Stimulated activated effector memory CD8-positive, alpha-beta T cell treated with anti-CD3 and anti-CD28 coated beads, Interleukin-12 subunit alpha, Interleukin-12 subunit beta, amount 100 ng/mL, for 72 hours (primary cell): ENCODE data around the gene PLA2G2C.
A peak's percentile ranks its signal among the peaks of the same experiment; 100 is the strongest.

Experiments
- ATAC-seq: fragments of 150-1000 bp; cut with Tn5 transposase; 2 replicates; pipeline ENCODE4 v1.10.0; 2021
- DNase-seq, 2 donors: peaks; one replicate each; pipeline ENCODE4 v3.0.0; 2021 to 2022; ENCODE audit warnings: low spot score in 2 of 2
- H3K27ac Mint-ChIP-seq: one replicate; pipeline ENCODE4 v1.8.0; 2022; ENCODE audit warnings: mild to moderate bottlenecking, mixed read lengths
- H3K36me3 Mint-ChIP-seq: one replicate; pipeline ENCODE4 v1.8.0; 2022; ENCODE audit warnings: mild to moderate bottlenecking, mixed read lengths
- H3K4me1 Mint-ChIP-seq: one replicate; pipeline ENCODE4 v1.8.0; 2022; ENCODE audit warnings: mixed read lengths
- H3K4me3 Mint-ChIP-seq: one replicate; pipeline ENCODE4 v1.8.0; 2022; ENCODE audit warnings: mild to moderate bottlenecking, mixed read lengths
- H3K9me3 Mint-ChIP-seq: one replicate; pipeline ENCODE4 v1.8.0; 2022; ENCODE audit warnings: mixed read lengths

Gene PLA2G2C

DNA sequence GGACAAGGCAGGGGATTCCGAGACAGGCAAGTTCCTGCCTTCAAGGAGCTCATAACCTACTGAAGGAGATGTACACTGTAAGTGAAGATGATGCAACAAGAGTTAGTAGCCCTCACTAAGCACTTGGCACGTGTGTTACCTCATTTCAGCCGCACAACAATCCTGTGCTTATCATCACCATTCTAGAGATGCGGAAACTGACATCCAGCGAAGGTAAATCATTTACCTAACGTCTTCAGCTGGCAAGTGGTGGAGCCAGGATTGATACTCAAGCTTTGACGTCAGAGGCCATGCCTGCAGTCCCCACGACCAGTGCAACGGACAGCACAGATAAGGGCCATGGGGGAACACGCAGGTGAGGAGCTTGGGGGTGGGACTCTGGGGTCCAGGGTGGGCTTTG lies 3.3 kb downstream of the PLA2G2C start:
- H3K9me3 Mint-ChIP-seq = peaks cover 5% of the 10 kb centered on the region
- no peak overlapping the region for H3K4me3 Mint-ChIP-seq
- H3K4me1 Mint-ChIP-seq = peaks cover 41% of the 10 kb centered on the region
- no peak for DNase-seq
- ATAC-seq = no peak
- no peak overlapping the region for H3K27ac Mint-ChIP-seq
- H3K36me3 Mint-ChIP-seq = peaks cover 9% of the 10 kb centered on the region

DNA sequence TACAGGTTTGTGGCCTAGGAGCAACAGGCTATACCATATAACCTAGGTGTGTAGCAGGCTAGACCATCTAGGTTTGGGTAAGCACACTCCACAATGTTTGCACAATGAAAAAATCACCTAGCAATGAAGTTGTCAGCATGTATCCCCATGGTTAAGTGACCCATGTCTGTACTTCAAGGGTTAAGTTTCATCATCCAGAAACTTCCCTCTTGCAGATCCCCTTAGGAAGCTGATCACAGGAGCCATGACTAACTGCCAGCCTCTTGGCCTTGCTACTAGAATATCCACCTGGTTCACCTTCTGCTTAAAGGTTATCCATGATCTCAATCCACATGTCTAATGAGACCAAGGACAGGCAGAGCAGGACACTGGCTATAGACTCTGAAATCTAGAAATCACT lies 3.9 kb downstream of the PLA2G2C start:
- H3K4me3 Mint-ChIP-seq = no peak overlapping the region
- peaks cover 5% of the 10 kb centered on the region for H3K9me3 Mint-ChIP-seq
- H3K27ac Mint-ChIP-seq = no peak overlapping the region
- no peak for ATAC-seq
- peaks cover 9% of the 10 kb centered on the region for H3K36me3 Mint-ChIP-seq
- no peak for DNase-seq
- H3K4me1 Mint-ChIP-seq = peaks cover 35% of the 10 kb centered on the region

DNA sequence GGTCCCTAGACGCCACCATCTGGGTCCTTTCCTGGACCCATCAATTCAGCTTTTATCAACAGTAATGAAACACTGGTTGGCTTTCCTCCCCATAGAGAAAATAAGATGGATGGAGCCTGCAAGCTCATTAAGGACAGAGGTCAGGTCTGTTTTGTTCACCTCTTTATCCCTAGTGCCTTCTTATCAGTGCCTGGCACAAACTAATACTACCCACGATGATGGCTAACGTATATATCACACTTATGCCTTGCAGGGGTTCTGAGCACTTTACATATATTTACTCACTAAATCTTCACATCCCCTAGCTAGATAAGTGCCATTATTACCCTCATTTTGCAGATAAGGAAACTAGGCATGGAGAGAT lies 5.5 kb downstream of the PLA2G2C start:
- DNase-seq (no peak), ATAC-seq (no peak)
- Mint-ChIP-seq H3K36me3 (peaks cover 9% of the 10 kb centered on the region), H3K27ac (no peak overlapping the region), H3K4me3 (no peak overlapping the region), H3K9me3 (peaks cover 5% of the 10 kb centered on the region), H3K4me1 (peaks cover 21% of the 10 kb centered on the region)

DNA sequence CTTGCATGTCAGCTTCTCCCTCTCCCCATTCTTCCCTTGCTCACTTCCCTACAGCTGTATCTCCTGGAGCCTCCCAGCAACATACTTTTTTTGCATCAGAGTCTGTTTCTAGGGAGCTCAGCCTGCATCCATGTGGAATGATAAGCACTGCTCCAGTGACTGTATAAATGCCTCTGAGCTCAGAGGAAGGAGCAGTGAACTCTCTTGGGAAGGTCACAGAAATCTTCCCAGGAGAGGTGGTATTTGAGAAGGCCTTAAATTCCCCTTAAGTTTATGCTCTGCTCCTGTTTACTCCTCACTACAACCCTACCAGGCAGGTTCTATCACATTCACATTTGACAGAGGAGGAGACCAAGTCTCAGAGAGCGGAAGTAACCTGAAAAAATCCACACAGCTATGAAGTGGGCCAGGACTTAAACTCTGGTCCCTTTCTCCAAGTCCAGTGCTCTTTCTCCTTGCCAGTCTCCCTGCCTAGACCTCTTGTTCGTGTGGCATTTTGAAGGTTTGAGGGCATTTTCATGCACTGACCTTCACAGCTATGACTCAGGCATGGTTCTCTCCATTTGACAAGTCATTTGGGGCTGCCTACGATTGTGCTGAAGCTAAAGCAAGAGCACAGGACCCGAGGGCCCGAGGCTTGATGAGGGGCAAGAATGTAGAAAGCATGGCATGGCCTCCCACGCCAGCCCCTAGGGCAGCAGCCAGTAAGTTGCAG lies 6.0 kb downstream of the PLA2G2C start:
- H3K27ac Mint-ChIP-seq = no peak overlapping the region
- peaks cover 5% of the 10 kb centered on the region for H3K9me3 Mint-ChIP-seq
- H3K4me1 Mint-ChIP-seq = peaks cover 19% of the 10 kb centered on the region
- H3K4me3 Mint-ChIP-seq = no peak overlapping the region
- peaks cover 6% of the 10 kb centered on the region for H3K36me3 Mint-ChIP-seq
- ATAC-seq = no peak
- no peak for DNase-seq

DNA sequence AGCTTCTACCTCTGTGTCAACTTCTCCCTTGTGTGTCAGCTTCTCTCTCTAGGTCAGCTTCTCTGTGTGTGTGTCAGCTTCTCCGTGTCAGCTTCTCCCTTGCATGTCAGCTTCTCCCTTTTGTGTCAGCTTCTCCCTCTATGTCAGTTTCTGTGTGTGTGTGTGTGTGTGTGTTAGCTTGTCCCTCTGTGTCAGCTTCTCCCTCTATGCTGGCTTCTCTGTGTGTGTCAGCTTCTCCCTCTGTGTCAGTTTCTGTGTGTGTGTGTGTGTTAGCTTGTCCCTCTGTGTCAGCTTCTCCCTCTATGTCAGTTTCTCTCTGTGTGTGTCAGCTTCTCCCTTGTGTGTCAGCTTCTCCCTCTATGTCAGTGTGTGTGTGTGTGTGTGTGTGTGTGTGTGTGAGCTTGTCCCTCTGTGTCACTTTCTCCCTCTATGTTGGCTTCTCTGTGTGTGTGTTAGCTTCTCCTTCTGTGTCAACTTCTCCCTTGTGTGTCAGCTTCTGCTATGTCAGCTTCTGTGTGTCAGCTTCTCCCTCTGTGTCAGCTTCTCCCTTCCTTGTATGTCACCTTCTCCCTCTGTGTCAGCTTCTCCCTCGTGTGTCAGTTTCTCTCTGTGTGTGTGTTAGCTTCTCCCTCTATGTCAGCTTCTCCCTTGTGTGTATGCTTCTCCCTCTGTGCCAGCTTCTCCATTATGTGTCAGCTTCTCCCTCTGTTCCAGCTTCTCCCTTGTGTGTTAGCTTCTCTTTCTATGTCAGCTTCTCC lies 6.8 kb downstream of the PLA2G2C start:
- Mint-ChIP-seq H3K4me3 (no peak overlapping the region), H3K36me3 (no peaks in the 10 kb centered on the region), H3K4me1 (peaks cover 17% of the 10 kb centered on the region), H3K27ac (no peak overlapping the region), H3K9me3 (peaks cover 5% of the 10 kb centered on the region)
- no peak for ATAC-seq
- DNase-seq = no peak

DNA sequence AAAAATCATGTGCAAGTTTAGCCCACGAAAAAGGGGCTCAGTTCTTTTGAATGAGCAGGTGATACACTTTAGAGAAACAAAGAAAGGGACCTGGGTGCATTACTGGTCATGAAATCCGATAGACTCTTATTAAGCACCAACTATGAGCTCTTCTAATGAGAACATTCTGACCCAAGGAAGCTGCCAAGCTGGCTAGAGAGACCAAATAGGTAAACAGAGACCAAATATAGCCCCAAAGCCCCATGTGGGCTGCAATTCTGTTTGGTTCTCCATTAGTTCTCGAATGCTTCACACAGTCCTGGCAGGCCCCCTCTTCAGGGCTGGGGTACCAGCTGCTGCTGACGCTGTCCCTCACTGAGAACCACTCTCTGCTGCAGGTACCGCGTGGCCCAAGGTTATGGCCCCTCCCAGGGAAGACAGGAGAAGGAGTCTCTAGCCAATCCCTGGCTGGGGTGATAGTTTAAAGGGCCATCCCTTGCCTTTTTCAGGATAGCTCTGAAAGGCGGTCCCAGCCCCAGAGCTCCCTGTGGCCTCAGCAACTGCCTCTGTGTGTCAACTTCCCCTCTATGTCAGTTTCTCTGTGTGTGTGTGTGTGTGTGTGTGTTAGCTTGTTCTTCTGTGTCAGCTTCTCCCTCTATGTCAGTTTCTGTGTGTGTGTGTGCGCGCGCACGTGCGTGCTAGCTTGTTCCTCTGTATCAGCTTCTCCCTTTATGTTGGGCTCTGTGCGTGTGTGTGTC lies 7.5 kb downstream of the PLA2G2C start:
- Mint-ChIP-seq H3K9me3 (peaks cover 5% of the 10 kb centered on the region), H3K4me3 (no peak overlapping the region), H3K4me1 (peaks cover 13% of the 10 kb centered on the region), H3K36me3 (no peaks in the 10 kb centered on the region), H3K27ac (no peak overlapping the region)
- DNase-seq (no peak), ATAC-seq (no peak)

DNA sequence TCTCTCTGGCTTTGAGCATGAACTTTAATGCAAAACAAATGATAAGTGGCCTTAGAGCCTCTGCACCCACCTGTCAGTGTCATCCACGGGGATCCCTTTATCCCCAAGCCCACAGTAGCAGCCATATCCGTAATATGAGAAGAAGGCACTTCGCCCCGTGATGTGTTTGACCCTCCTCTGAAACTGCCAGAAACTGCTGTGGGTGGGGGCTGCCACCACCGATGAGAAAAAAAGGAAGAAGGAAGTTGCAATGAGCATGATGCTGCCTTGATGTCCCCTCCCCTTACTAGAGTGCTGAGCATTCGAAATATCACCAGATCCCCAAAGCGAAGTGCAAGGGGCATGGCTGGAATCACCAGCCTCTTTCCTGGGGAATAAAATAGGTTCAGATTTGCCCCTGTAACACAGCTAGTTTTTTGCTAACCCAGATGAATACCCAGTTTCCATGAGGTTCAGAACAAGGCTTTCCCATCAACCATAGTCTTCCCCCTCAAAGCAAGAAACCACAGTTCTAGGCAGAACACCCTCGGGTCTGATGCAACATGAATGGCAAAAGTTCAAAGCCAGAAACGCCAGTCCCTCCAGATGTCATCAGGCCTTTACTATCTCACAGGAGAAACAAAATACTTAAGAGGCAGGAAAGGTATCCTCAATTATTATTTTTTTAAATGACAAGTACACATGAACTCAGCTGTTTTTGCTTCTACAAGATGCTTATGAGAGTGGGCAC lies 11.2 kb downstream of the PLA2G2C start:
- H3K4me1 Mint-ChIP-seq = peaks cover 23% of the 10 kb centered on the region
- peaks cover 5% of the 10 kb centered on the region for H3K9me3 Mint-ChIP-seq
- H3K4me3 Mint-ChIP-seq = no peak overlapping the region
- H3K27ac Mint-ChIP-seq = peak overlapping the region; percentile 8
- no peak for DNase-seq
- ATAC-seq = no peak
- H3K36me3 Mint-ChIP-seq = no peaks in the 10 kb centered on the region

DNA sequence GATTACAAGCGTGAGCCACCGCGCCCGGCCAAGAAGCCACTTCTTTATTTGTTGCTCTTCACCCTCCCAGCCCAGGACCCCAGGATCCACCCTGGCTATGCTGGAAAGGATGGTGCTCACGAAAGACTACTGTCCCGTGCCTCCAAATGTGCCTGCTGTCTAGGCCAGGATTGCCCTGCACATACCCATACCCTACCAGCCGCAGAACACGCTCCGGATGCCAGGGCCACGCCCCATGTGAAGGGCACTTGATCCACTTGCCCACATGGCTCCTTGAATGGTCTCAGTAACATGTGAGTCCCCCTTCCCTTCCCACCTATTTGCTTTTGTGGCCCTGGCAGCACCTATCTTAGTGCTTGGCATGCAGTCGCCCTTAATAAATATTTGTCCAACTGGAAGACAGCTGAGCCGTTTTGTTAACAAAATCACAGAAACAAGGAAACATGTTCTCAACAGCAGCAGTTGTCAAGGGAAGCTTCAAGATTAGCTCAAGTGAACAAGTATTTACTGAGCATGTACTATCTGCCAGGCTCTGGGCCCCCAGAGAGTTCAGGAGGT lies 14.2 kb downstream of the PLA2G2C start:
- H3K4me3 Mint-ChIP-seq = no peak overlapping the region
- H3K4me1 Mint-ChIP-seq = peaks cover 23% of the 10 kb centered on the region
- ATAC-seq = no peak
- DNase-seq = no peak
- no peaks in the 10 kb centered on the region for H3K9me3 Mint-ChIP-seq
- H3K36me3 Mint-ChIP-seq = no peaks in the 10 kb centered on the region
- H3K27ac Mint-ChIP-seq = peak overlapping the region; percentile 17

DNA sequence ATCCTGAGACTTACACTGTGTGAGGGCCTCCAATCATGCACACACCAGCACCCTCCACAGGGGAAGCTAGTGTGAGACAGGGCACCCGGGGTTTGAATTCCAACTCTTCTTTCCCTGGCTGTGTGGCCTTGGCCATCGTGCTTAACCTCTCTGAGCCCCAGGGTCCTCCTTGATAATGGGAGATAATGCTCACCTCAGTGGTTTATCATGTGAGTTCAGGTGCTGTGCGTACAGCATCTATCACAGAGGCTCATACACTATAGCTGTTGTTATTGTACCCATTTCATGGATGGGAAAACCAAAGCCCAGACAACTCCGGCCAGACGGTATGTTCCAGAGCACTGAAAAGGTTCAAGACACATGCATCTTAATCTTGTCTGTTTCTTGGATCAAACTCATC lies 16.4 kb downstream of the PLA2G2C start:
- ATAC-seq (no peak), DNase-seq (no peak)
- Mint-ChIP-seq H3K4me1 (peaks cover 19% of the 10 kb centered on the region), H3K36me3 (no peaks in the 10 kb centered on the region), H3K27ac (no peak overlapping the region), H3K4me3 (no peak overlapping the region), H3K9me3 (peaks cover 4% of the 10 kb centered on the region)

DNA sequence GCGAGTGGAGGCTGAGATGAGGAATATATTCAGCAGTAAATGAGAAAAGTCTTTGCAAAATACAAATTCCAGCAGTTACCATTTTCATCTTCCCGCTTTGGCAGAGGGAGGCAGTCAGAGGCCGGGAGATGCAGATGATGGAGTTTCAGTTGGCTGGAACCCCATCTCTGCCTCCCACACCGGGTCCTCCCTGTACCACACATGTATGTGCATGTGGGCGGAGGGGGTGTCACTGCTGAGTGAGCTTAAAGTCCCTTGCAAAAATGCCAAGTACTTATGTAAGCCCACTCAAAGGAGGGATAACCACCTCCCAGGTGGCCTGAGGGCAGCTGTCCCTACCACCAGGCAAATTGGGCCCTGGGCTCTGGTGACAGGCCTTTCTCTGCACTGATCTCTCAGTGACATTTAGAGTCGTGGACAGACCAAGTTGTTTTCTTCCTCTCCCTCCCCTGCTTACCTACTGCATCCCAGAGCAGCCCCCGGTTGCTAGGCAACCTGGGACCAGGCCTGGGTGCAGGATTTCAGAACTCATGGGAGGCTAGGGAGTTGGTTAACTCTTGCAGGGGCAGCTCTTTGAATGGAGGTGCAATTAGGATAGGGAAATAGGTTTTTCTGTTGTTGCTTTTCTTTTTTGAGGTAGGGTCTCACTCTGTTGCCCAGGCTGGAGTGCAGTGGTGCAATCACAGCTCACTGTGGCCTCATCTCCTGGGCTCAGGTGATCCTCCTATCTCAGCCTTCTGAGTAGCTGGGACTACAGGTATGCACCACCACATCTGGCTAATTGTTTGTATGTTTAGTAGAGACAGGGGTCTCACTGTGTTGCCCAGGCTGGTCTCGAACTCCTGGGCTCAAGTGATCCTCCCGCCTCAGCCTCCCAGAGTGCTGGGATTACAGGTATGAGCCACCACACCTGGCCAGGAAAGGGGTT lies 17.5 kb downstream of the PLA2G2C start:
- ATAC-seq (no peak), DNase-seq (no peak)
- peaks cover 7% of the 10 kb centered on the region for H3K9me3 Mint-ChIP-seq
- H3K36me3 Mint-ChIP-seq = no peaks in the 10 kb centered on the region
- H3K4me1 Mint-ChIP-seq = peaks cover 16% of the 10 kb centered on the region
- H3K27ac Mint-ChIP-seq = no peak overlapping the region
- no peak overlapping the region for H3K4me3 Mint-ChIP-seq

DNA sequence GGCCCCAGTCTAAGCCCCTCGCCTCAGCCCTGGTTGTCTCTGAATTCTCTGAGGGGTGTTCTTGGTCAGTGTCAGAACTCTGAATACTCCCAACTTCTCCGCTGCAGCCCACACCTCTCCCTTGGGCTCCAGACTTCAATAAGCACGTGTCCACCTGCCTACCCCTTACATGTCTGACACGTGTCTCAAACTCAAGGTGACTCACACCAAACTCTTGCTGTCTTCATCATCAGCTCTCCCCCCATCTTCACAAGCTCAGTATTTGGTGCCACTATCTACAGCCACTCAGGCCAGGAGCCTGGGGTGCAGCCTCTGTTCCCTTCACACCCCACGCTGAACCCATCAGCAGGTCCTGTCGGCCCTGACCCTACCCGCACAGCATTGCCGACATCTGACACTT lies 19.2 kb downstream of the PLA2G2C start:
- no peaks in the 10 kb centered on the region for H3K36me3 Mint-ChIP-seq
- peaks cover 12% of the 10 kb centered on the region for H3K9me3 Mint-ChIP-seq
- H3K27ac Mint-ChIP-seq = no peak overlapping the region
- ATAC-seq (no peak), DNase-seq (no peak)
- H3K4me3 Mint-ChIP-seq = no peak overlapping the region
- H3K4me1 Mint-ChIP-seq = peaks cover 10% of the 10 kb centered on the region

DNA sequence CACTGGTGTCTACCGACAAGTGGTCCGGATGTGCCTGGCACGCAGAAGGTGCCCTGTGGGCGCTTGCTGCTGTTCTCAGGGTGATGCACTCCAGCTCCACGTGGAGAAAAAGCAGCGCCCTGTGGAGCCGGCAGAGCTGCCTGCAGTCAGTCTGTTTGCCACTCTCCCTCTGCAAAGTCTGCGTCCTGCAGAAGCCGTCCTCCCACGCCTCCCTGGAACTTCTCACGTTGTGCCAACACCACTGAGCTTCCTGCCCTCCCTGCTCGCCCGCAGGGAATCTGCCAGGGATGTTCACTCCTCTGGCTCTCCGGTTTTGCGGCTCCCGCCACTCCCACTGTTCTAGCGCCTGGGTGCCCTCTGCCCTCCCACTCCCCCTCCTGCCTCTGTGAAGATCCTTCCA lies 20.3 kb downstream of the PLA2G2C start:
- DNase-seq = no peak
- peaks cover 16% of the 10 kb centered on the region for H3K9me3 Mint-ChIP-seq
- H3K4me3 Mint-ChIP-seq = no peak overlapping the region
- H3K4me1 Mint-ChIP-seq = peaks cover 2% of the 10 kb centered on the region
- H3K36me3 Mint-ChIP-seq = no peaks in the 10 kb centered on the region
- no peak overlapping the region for H3K27ac Mint-ChIP-seq
- ATAC-seq = no peak

DNA sequence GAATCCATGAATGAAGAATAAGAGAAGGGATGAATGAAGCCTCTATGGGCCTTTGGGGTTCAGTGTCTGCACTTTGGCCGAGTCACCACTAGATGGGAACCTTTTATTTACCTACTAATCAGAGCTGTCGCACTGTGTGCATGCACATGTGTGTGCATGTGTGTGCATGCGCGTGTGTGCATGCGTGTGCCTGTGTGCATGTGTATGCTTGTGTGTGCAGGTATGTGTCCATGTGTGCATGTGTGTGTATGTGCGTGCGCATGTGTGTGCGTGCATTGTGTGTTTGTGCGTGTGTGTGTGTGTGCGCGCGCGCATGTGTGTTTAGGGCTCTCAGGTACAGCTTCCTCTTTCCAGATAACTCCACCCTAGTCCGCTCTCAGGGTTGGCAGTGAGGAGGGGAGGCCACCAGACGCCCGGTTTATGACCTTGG lies 20.8 kb downstream of the PLA2G2C start:
- ATAC-seq (no peak), DNase-seq (no peak)
- Mint-ChIP-seq H3K4me1 (no peaks in the 10 kb centered on the region), H3K36me3 (no peaks in the 10 kb centered on the region), H3K4me3 (no peak overlapping the region), H3K27ac (no peak overlapping the region), H3K9me3 (peaks cover 16% of the 10 kb centered on the region)

DNA sequence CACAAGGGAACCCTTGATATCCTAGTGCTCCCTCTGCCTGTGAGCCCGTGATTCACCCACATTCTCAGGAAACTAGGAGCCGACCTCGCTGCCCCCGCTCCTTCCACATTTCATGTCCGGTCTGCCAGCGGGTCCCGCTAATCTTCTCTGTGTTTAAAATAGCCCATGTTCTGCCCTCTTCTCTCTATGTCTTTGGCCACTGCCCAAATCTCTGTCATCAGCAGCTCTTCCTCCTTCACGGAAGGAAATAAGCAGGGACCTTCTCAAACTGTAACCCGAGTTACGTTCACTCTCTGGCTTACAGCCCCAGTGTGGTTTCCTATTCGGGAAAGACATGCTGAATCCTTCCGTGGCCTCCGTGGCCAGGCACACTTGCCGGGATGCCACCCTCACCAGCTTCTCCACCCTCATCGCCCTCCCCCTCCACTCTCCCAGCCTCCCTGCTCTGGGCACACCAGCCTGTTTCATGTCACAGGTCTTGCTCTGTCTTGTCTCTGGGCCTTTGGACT lies 21.6 kb downstream of the PLA2G2C start:
- Mint-ChIP-seq H3K4me1 (no peaks in the 10 kb centered on the region), H3K9me3 (peaks cover 18% of the 10 kb centered on the region), H3K4me3 (no peak overlapping the region), H3K36me3 (no peaks in the 10 kb centered on the region), H3K27ac (no peak overlapping the region)
- ATAC-seq (no peak), DNase-seq (no peak)
